Measurements from ENCODE around the gene NLRP5.

The NLRP5 gene

DNA sequence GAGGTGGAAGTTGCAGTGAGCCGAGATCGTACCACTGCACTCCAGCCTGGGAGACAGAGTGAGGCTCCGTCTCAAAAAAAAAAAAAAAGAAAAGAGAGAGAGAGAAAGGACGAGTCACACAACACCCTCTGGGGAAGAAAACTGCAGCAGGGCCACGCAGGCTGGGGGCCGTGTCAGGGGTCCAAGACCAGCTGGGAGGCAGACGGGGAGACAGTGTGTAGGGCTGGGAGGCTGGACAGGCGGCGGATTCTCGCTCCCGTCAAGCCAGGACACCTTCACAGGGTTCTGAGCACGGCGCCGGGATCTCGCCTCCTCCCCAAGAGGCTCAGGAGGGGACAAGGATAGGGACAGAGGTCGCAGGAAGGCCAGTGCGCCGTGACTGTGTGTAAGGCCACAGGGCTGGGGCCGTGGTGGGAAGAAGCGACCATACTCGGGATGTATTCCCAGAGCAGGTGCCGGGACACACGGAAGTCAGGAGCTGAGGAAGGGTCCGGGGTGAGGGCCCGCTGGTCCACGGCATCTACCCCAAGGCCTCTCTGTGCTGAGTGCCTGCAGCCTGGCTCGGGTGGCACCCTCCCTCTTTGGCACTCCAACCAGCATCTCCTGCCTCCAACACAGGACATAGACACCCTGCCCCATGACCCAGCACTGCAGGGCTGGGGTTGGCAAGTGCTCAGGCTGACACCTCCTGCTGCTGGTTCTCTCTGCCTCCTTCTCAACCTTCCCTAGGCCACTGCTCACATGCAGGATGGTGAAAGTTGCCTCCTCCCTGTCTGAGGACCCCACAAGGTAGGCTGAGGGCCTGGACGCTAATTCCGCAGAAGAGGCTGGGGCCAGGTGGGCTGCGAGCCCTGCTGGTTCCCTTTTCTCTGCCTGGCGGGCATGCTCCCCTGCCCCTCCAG is 113.3 kb downstream of the NLRP5 start:
- H3K27ac ChIP-seq: no peak overlapping the region
- no peaks in the 10 kb centered on the region for H3K9me3 ChIP-seq (ENCODE audit: control insufficient read depth, low read length)
- no peaks in the 10 kb centered on the region for H3K27me3 ChIP-seq (ENCODE audit: control insufficient read depth, insufficient read depth, low read length)
- peaks cover 42% of the 10 kb centered on the region for H3K79me2 ChIP-seq
- no peak overlapping the region for H3K9ac ChIP-seq
- no peak overlapping the region for H3K4me3 ChIP-seq (ENCODE audit: low read depth, low read length)
- no peaks in the 10 kb centered on the region for H3K36me3 ChIP-seq (ENCODE audit: control insufficient read depth, insufficient read depth, low read length)
- H3K4me2 ChIP-seq (ENCODE audit: low read length): no peak overlapping the region
- TF ChIP-seq, protein P1, sequence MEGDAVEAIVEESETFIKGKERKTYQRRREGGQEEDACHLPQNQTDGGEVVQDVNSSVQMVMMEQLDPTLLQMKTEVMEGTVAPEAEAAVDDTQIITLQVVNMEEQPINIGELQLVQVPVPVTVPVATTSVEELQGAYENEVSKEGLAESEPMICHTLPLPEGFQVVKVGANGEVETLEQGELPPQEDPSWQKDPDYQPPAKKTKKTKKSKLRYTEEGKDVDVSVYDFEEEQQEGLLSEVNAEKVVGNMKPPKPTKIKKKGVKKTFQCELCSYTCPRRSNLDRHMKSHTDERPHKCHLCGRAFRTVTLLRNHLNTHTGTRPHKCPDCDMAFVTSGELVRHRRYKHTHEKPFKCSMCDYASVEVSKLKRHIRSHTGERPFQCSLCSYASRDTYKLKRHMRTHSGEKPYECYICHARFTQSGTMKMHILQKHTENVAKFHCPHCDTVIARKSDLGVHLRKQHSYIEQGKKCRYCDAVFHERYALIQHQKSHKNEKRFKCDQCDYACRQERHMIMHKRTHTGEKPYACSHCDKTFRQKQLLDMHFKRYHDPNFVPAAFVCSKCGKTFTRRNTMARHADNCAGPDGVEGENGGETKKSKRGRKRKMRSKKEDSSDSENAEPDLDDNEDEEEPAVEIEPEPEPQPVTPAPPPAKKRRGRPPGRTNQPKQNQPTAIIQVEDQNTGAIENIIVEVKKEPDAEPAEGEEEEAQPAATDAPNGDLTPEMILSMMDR (IDR thresholded peaks at IDR 0.05): no peak
- no peaks in the 10 kb centered on the region for H3K4me1 ChIP-seq
- no peak overlapping the region for H2AFZ ChIP-seq

DNA sequence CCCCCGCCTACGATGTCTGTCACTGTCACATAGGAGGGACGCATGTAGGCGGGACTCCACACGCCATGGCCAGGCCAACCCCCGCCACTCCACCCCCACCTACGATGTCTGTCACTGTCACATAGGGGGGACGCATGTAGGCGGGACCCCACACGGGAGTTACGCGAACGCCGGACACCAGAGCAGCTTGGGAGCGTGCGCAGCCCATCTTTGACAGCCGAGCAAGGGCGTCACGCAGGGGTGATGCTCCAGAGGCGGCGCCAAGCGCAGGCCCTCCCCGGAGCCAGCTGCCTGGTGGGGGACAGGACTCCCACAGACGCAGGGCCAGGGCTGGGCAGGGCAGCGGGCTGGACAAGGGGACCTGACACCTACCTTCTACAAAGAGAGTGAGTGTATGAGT is 114.5 kb downstream of the NLRP5 start:
- H3K4me1 ChIP-seq: peaks cover 4% of the 10 kb centered on the region
- peaks cover 45% of the 10 kb centered on the region for H3K79me2 ChIP-seq
- no peak overlapping the region for H3K9ac ChIP-seq
- TF ChIP-seq, protein P1 (IDR thresholded peaks at IDR 0.05): no peak
- H3K4me2 ChIP-seq (ENCODE audit: low read length): no peak overlapping the region
- H3K36me3 ChIP-seq (ENCODE audit: control insufficient read depth, insufficient read depth, low read length): no peaks in the 10 kb centered on the region
- no peak overlapping the region for H3K4me3 ChIP-seq (ENCODE audit: low read depth, low read length)
- no peak overlapping the region for H2AFZ ChIP-seq
- no peak overlapping the region for H3K27ac ChIP-seq
- H3K9me3 ChIP-seq (ENCODE audit: control insufficient read depth, low read length): no peaks in the 10 kb centered on the region
- H3K27me3 ChIP-seq (ENCODE audit: control insufficient read depth, insufficient read depth, low read length): no peaks in the 10 kb centered on the region

DNA sequence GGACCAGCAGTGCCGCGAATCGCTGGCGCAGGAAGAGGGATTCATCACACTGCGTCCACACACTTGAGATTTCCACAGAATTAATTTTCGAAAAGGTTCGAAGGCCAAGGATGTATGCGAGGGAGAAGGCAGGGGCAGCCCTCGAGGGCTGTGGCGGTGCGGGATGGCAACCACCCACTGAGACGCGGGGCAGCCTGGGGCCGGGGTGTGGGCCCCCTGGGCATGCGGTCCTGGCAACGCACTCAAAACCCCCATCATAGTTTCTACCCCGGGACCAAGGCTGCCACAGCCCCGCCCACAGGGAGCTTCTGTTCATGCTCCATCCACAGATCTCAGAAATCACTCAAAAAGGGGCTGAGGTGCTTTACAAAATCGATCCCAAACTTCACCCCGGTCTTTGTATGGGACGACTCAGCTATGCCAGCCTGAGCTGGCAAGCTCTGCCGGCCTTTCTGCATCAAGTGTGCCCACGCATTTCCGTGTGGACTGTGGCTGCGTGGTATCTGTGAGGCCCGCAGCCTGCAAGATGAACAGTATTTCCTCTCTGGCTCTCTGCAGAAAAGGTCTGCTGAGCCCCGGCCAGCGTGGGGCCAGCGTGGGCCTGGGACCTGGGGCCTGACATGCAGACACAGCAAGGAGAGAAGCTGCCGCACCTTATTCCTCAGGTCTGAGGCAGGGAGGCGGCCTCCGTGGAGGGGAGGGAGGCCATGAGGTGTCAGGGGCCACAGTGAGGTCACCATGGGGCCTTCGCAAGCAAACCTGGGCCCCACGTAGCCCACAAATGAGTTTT is 115.4 kb downstream of the NLRP5 start:
- H3K79me2 ChIP-seq: peaks cover 54% of the 10 kb centered on the region
- H3K9ac ChIP-seq: no peak overlapping the region
- H3K4me2 ChIP-seq (ENCODE audit: low read length): no peak overlapping the region
- no peak overlapping the region for H2AFZ ChIP-seq
- H3K4me1 ChIP-seq: peaks cover 4% of the 10 kb centered on the region
- H3K4me3 ChIP-seq (ENCODE audit: low read depth, low read length): no peak overlapping the region
- no peaks in the 10 kb centered on the region for H3K27me3 ChIP-seq (ENCODE audit: control insufficient read depth, insufficient read depth, low read length)
- no peaks in the 10 kb centered on the region for H3K36me3 ChIP-seq (ENCODE audit: control insufficient read depth, insufficient read depth, low read length)
- H3K9me3 ChIP-seq (ENCODE audit: control insufficient read depth, low read length): no peaks in the 10 kb centered on the region
- TF ChIP-seq, protein P1 (IDR thresholded peaks at IDR 0.05): no peak
- H3K27ac ChIP-seq: no peak overlapping the region

DNA sequence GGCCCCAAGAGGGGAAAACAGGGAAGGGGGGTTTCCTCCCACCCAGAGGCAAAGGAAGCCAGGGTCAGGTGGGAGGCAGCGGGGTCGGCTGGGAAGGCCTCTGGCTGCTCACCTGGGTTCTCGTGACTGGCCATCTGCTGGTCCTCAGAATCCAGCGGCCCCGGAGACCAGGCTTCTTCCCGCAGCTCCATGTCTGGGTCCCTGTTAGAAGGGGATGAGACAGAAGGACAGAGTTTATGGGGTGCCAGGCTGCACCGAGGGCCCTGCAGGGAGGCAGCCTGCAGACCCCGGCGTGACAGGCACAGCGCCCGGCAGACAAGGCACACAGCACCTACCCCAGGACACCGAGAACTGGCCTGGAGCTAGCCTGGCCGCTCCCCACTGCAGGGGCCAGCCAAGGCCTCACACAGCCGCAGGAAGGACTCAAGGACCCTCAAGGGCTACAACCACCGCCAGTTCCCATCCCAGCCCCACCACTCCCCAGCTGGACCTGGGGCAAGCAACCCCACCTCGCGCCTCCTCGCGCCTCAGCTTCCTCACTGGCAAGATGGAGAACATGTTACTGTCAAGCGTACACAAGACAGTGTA is 116.5 kb downstream of the NLRP5 start:
- TF ChIP-seq, protein P1 (IDR thresholded peaks at IDR 0.05): no peak
- no peaks in the 10 kb centered on the region for H3K36me3 ChIP-seq (ENCODE audit: control insufficient read depth, insufficient read depth, low read length)
- H3K9me3 ChIP-seq (ENCODE audit: control insufficient read depth, low read length): no peaks in the 10 kb centered on the region
- no peak overlapping the region for H3K4me2 ChIP-seq (ENCODE audit: low read length)
- H3K79me2 ChIP-seq: peaks cover 58% of the 10 kb centered on the region
- no peak overlapping the region for H3K4me3 ChIP-seq (ENCODE audit: low read depth, low read length)
- H3K9ac ChIP-seq: no peak overlapping the region
- H2AFZ ChIP-seq: no peak overlapping the region
- no peaks in the 10 kb centered on the region for H3K27me3 ChIP-seq (ENCODE audit: control insufficient read depth, insufficient read depth, low read length)
- no peak overlapping the region for H3K27ac ChIP-seq
- H3K4me1 ChIP-seq: peaks cover 4% of the 10 kb centered on the region
